Measurements from ENCODE around the gene UBE2J2. TPM values are rescaled to one million over a fixed set of nuclear protein-coding genes. Genes with fewer than 3 reads are reported as not detected.

Gene UBE2J2
- total and polyA plus RNA-seq, 2 of the 4 experiments (the other 2 are of a cell fraction): 20.6 to 67.5 TPM

- Histone ChIP-seq H2AK5ac (ENCODE audit: low read depth, low read length) (no peak overlapping the region), H2AFZ (replicated peaks; ENCODE audit: low read length, poor library complexity) (peak overlapping the region; percentile 21), H4K5ac (ENCODE audit: low read depth, low read length) (no peak overlapping the region), H3K9me3 (ENCODE audit: control insufficient read depth, insufficient read depth, low read length) (no peaks in the 10 kb centered on the region), H3K4me3 (ENCODE audit: insufficient read depth, low read depth, low read length) (no peak overlapping the region), H2BK120ac (ENCODE audit: low read depth, low read length) (no peak overlapping the region), H3K4me2 (ENCODE audit: low read depth, low read length) (no peak overlapping the region), H3K27ac (ENCODE audit: insufficient read depth, low read length) (no peak overlapping the region), H3K23ac (ENCODE audit: low read depth, low read length) (no peak overlapping the region), H3K27me3 (ENCODE audit: control insufficient read depth, insufficient read depth, low read length) (no peaks in the 10 kb centered on the region), H3K14ac (replicated peaks; ENCODE audit: low read depth, low read length) (no peak overlapping the region), H2BK15ac (ENCODE audit: low read depth, low read length) (no peak overlapping the region), H3K9me1 (ENCODE audit: insufficient read depth, low read length) (no peaks in the 10 kb centered on the region), H4K91ac (ENCODE audit: insufficient read depth, low read depth, low read length) (no peak overlapping the region), H3K79me1 (ENCODE audit: low read depth in 1 of 2, low read length in 2 of 2) (0 out of 4 replicates have a peak, but pooled peaks cover 0 to 5% of the 10 kb centered on the region in 2 experiments), H4K8ac (ENCODE audit: low read depth in 2 of 2, low read length in 2 of 2) (no peak overlapping the region), H2AK9ac (replicated peaks; ENCODE audit: low read depth, low read length, poor library complexity) (peak overlapping the region; percentile 24), H3K56ac (ENCODE audit: extremely low read depth, insufficient read depth, low read length) (no peak overlapping the region), H2BK5ac (ENCODE audit: low read depth, low read length, poor library complexity, severe bottlenecking) (no peak overlapping the region), H2BK20ac (ENCODE audit: low read depth, low read length) (no peak overlapping the region), H3K18ac (ENCODE audit: low read depth, low read length) (no peak overlapping the region), H3K36me3 (ENCODE audit: control insufficient read depth, insufficient read depth, low read length) (peaks cover 10% of the 10 kb centered on the region), H3K9ac (ENCODE audit: low read depth, low read length) (no peak overlapping the region), H3K4me1 (ENCODE audit: control insufficient read depth, insufficient read depth, low read length) (peaks cover 9% of the 10 kb centered on the region), H4K20me1 (ENCODE audit: insufficient read depth, low read length) (peaks cover 8% of the 10 kb centered on the region), H3K4ac (ENCODE audit: low read depth, low read length) (no peak overlapping the region)
- ChIA-PET CTCF (no interaction called here), POLR2A (ENCODE audit: unreplicated experiment) (no interaction called here)
- no peak for ATAC-seq (ENCODE audit: low read depth)
- intact Hi-C loops (cut with micrococcal nuclease) (no loop called here), in situ Hi-C loops (cut with MboI; ENCODE audit: low sequenced_read_pairs) (no loop called here), dilution Hi-C loops (cut with HindIII; ENCODE audit: low sequenced_read_pairs, unreplicated experiment) (no loop called here)
- no TSS peak for BruUV-seq (replicated peaks)
- 87% methylated on average over 12 of the region's 28 CpGs; no CpG with 5 or more reads in 1 of the 2 experiments for WGBS, 2 experiments (ENCODE audit: extremely low coverage in 2 of 2, insufficient read length in 1 of 2)
- TF ChIP-seq ELK1 (IDR thresholded peaks at IDR 0.05; ENCODE audit: borderline replicate concordance, low read depth, low read length) (no peak), SMC3 (IDR thresholded peaks at IDR 0.05; ENCODE audit: low read depth, low read length) (no peak), FOS (IDR thresholded peaks at IDR 0.05; ENCODE audit: low read depth, low read length) (no peak), MAFK (IDR thresholded peaks at IDR 0.05; ENCODE audit: low read depth, low read length) (no peak), USF2 (IDR thresholded peaks at IDR 0.05; ENCODE audit: low read depth, low read length) (no peak), RFX5 (IDR thresholded peaks at IDR 0.05; ENCODE audit: low read depth, low read length) (no peak), MAZ (IDR thresholded peaks at IDR 0.05; ENCODE audit: borderline replicate concordance, low read depth, low read length) (no peak), BHLHE40 (IDR thresholded peaks at IDR 0.05; ENCODE audit: low read depth, low read length) (no peak), NFE2L2 (IDR thresholded peaks at IDR 0.05; ENCODE audit: low read depth, low read length) (no peak), RAD21 (IDR thresholded peaks at IDR 0.05; ENCODE audit: low read length) (no peak)
- no peak for DNase-seq
These were observed 61.9 kb downstream of the UBE2J2 start for GRCh38 chr1:1211541-1212441.

Measured in IMR-90 (cell line).